Peyer's patch (tissue), 4 donors: Measurements from ENCODE around the gene ZBTB46. TPM values are rescaled to one million over a fixed set of nuclear protein-coding genes. Genes with fewer than 3 reads are reported as not detected.
A peak's percentile ranks its signal among the peaks of the same experiment; 100 is the strongest.

Source experiments
- DNase-seq, 3 donors: peaks; one replicate each; pipeline ENCODE4 v3.0.0-alpha.2; 2017 to 2019
- H3K27ac ChIP-seq, 4 donors: fragments of 200-600 bp; sonication (generic); one replicate each; pipeline ENCODE4 v1.5.1; 2016 to 2019
- H3K27me3 ChIP-seq, 2 donors: fragments of 200-600 bp; sonication (generic); one replicate each; pipeline ENCODE4 v1.5.1; 2019
- H3K36me3 ChIP-seq, 3 donors: fragments of 200-600 bp; sonication (generic); one replicate each; pipeline ENCODE4 v1.5.1; 2016 to 2019
- H3K4me1 ChIP-seq, 4 donors: fragments of 200-600 bp; sonication (generic); one replicate each; pipeline ENCODE4 v1.5.1; 2016 to 2019
- H3K4me3 ChIP-seq, 4 donors: fragments of 200-600 bp; sonication (generic); 1 replicate in 3 of 4; 2 replicates in 1 of 4; pipeline ENCODE4 v1.5.1; 2016 to 2019; ENCODE audit warnings: mild to moderate bottlenecking in 1 of 4
- H3K9me3 ChIP-seq, 4 donors: fragments of 200-600 bp; sonication (generic); one replicate each; pipeline ENCODE4 v1.5.1; 2016 to 2019; ENCODE audit warnings: mild to moderate bottlenecking in 1 of 4
- CTCF ChIP-seq, 6 experiments: fragments of 450-650 bp in 4 of 6; fragments of 200-600 bp in 2 of 6; sonication (generic) in 1 of 6; IDR thresholded peaks; one replicate each; pipeline ENCODE4 v1.5.1; 2017 to 2019; ENCODE audit warnings: antibody characterized with exemption in 6 of 6, mild to moderate bottlenecking in 3 of 6, moderate library complexity in 1 of 6
- POLR2A ChIP-seq, 2 donors: fragments of 450-650 bp; IDR thresholded peaks; one replicate each; pipeline ENCODE4 v1.5.1; 2017; ENCODE audit warnings: antibody characterized with exemption in 2 of 2, mild to moderate bottlenecking in 2 of 2, moderate library complexity in 2 of 2
- total RNA-seq, 4 donors: library from RNA; depleted of rRNA; stranded (reverse); fragments of >200 nt; gene quantifications; one replicate each; pipeline ENCODE4 v1.1.0, GENCODE V29; 2016

Gene ZBTB46
- total RNA-seq, 4 donors from 2014 or later, result 1.9 to 33.0 (median 4.4) TPM

- Histone ChIP-seq H3K9me3 (no peaks in the 10 kb centered on the region), H3K27me3 (no peaks in the 10 kb centered on the region), H3K4me1 (no peaks in the 10 kb centered on the region), H3K4me3 (no peak overlapping the region), H3K27ac (no peak overlapping the region), H3K36me3 (no peaks in the 10 kb centered on the region)
- TF ChIP-seq POLR2A (IDR thresholded peaks at IDR 0.05), result no peak
- no peak for TF ChIP-seq CTCF (IDR thresholded peaks at IDR 0.05)
- no peak for DNase-seq
These were observed 78.5 kb downstream of the ZBTB46 start for GRCh38 chr20:63752411-63753101.

- Histone ChIP-seq H3K4me1 (no peaks in the 10 kb centered on the region), H3K27me3 (no peaks in the 10 kb centered on the region), H3K4me3 (peak overlapping the region in 1 of 4 donors; percentile 3), H3K9me3 (no peaks in the 10 kb centered on the region), H3K36me3 (no peaks in the 10 kb centered on the region), H3K27ac (peak overlapping the region in 2 of 4 donors; percentile 36 to 66)
- TF ChIP-seq POLR2A (IDR thresholded peaks at IDR 0.05) (no peak), CTCF (IDR thresholded peaks at IDR 0.05) (no peak)
- DNase-seq, result no peak
These were observed 79.4 kb downstream of the ZBTB46 start for GRCh38 chr20:63751471-63752271.

GRCh38 chr20:63750807-63751470, 80.1 kb downstream of the ZBTB46 start:
- H3K4me3 ChIP-seq, result peak overlapping the region in 1 of 4 donors; percentile 3
- no peaks in the 10 kb centered on the region for H3K9me3 ChIP-seq
- no peak for TF ChIP-seq CTCF (IDR thresholded peaks at IDR 0.05)
- peak overlapping the region in 2 of 4 donors; percentile 36 to 66 for H3K27ac ChIP-seq
- no peaks in the 10 kb centered on the region for H3K36me3 ChIP-seq
- H3K4me1 ChIP-seq, result no peaks in the 10 kb centered on the region
- no peaks in the 10 kb centered on the region for H3K27me3 ChIP-seq
- DNase-seq, result peak in 2 of 3 donors; percentile 49 to 71

- Histone ChIP-seq H3K36me3 (no peaks in the 10 kb centered on the region), H3K4me1 (no peaks in the 10 kb centered on the region), H3K27ac (no peak overlapping the region), H3K4me3 (no peak overlapping the region), H3K9me3 (no peaks in the 10 kb centered on the region), H3K27me3 (no peaks in the 10 kb centered on the region)
- DNase-seq, result no peak
- TF ChIP-seq POLR2A (IDR thresholded peaks at IDR 0.05) (no peak), CTCF (IDR thresholded peaks at IDR 0.05) (no peak)
These were observed 81.2 kb downstream of the ZBTB46 start for GRCh38 chr20:63749597-63750508.

GRCh38 chr20:63748934-63749270, 82.2 kb downstream of the ZBTB46 start:
- no peak for TF ChIP-seq CTCF (IDR thresholded peaks at IDR 0.05)
- TF ChIP-seq POLR2A (IDR thresholded peaks at IDR 0.05), result no peak
- H3K36me3 ChIP-seq, result no peaks in the 10 kb centered on the region
- no peak for DNase-seq
- no peaks in the 10 kb centered on the region for H3K4me1 ChIP-seq
- no peak overlapping the region for H3K4me3 ChIP-seq
- H3K27ac ChIP-seq, result no peak overlapping the region
- H3K27me3 ChIP-seq, result no peaks in the 10 kb centered on the region
- no peaks in the 10 kb centered on the region for H3K9me3 ChIP-seq
